GM12891 (cell line): Measurements from ENCODE around the gene BRIP1.

ENCODE experiments used
- DNase-seq: peaks from one replicate; pipeline ENCODE4 v3.0.0; 2011; ENCODE audit warnings: low spot score; ENCODE audit not compliant: insufficient read length
- FAIRE-seq: peaks from 2 replicates; lab custom pipeline; 2011; peaks lifted over from hg19 to GRCh38; lab: Jason Lieb, UNC
- PAX5 ChIP-seq: IDR thresholded peaks from 2 replicates; pipeline ENCODE4 v1.6.1; 2011; ENCODE audit warnings: low read length, moderate library complexity, mild to moderate bottlenecking; ENCODE audit not compliant: insufficient read depth, severe bottlenecking
- POLR2A ChIP-seq: IDR thresholded peaks from 2 replicates; pipeline ENCODE4 v1.6.1; 2011; ENCODE audit warnings: low read depth, low read length, control low read depth
- POLR2AphosphoS5 ChIP-seq: IDR thresholded peaks from 2 replicates; pipeline ENCODE4 v1.6.1; 2011; ENCODE audit warnings: low read depth, low read length, control low read depth
- POU2F2 ChIP-seq: IDR thresholded peaks from 2 replicates; pipeline ENCODE4 v1.6.1; 2011; ENCODE audit warnings: low read depth, mild to moderate bottlenecking, control low read depth, low read length, moderate library complexity
- SPI1 ChIP-seq: IDR thresholded peaks from 2 replicates; pipeline ENCODE4 v1.6.1; 2011; ENCODE audit warnings: low read depth, low read length, control low read depth
- TAF1 ChIP-seq: IDR thresholded peaks from 2 replicates; pipeline ENCODE4 v1.6.1; 2011; ENCODE audit warnings: low read depth, low read length, control low read depth

The BRIP1 gene

GRCh38 chr17:61816538-61816937 lies 46.8 kb downstream of the BRIP1 start:
- DNase-seq: no peak

DNA sequence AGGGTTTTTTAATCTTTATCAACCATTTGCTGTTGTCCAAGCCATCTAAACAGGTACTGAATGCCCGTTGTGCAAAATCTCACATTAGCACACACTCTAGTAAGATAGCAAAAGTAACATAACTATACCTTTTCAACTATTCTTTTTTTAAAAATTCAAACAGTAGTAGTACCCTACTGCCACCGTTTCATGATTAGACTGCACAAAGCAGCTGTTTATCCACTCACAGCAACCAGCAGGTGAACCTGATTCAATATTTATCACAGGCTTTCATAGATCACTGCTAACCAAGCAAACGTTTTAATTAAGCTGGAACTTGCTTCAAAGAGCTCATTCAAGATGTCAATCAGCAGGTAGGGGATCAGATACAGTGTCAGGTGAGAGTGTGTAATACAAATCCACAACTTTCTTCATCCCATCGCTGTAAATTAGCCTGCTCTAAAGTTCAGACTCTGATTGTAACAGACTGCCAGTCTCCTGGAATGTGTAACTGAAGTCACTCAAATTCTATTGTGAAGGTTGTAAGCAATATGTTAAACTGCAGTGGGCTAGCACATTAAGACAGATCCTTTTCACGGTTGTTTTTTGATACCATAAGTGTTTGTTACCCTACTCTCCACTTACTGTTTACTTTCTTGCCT lies 47.3 kb downstream of the BRIP1 start:
- no peak for TF ChIP-seq POLR2AphosphoS5
- TF ChIP-seq POU2F2: no peak
- no peak for TF ChIP-seq TAF1
- no peak for TF ChIP-seq PAX5
- no peak for TF ChIP-seq SPI1
- TF ChIP-seq POLR2A: no peak
- DNase-seq (no peak), FAIRE-seq (peak; percentile 73)

More at GRCh38 chr17:61816538-61816937, 46.8 kb downstream of the BRIP1 start:
- peak; percentile 88 for TF ChIP-seq SPI1
- TF ChIP-seq POLR2A: no peak
- no peak for FAIRE-seq

DNA sequence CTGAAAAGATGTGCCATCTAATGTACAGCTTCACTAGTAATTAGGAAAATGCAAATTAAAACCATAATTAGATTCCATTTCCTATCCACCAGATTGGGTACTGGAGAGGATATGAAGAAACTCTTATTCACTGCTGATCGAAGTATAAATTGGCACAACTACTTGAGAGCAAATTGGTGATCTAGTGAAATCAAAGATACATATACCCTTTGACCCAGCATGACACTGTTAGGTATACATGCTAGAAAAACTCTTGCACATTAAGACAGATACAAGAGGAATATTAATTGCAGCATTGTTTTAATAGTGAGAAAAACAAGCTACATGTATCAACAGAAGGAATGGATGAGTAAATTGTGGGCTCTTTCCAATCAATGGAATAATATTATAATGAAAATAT lies 48.8 kb downstream of the BRIP1 start:
- DNase-seq (no peak), FAIRE-seq (no peak)
- TF ChIP-seq POU2F2 (no peak), POLR2AphosphoS5 (no peak), TAF1 (no peak), SPI1 (no peak), PAX5 (no peak), POLR2A (no peak)

DNA sequence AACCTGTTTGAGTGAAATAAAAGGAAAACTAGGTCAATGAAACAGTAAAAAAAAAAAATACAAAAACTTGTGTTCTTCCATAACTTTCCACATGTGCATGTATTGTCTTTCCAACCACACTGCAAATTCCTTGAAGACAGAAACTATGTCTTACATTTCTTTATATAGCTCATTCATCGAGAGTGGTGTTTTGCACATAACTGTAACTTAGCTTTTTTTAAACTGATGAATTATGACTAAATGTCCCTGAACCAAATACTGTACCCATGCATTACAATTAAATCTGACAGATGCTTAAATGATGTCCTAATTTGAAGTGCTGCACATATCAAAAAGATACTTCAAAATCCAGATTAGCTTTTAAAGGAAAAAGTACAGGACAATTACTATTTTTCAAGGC lies 50.1 kb downstream of the BRIP1 start:
- FAIRE-seq (peak; percentile 9), DNase-seq (no peak)
- TF ChIP-seq POLR2AphosphoS5 (no peak), POLR2A (no peak), PAX5 (no peak), TAF1 (no peak), POU2F2 (no peak), SPI1 (no peak)

- DNase-seq: no peak
- FAIRE-seq: no peak
- TF ChIP-seq POLR2A (no peak), PAX5 (no peak), POLR2AphosphoS5 (no peak), TAF1 (no peak), SPI1 (no peak), POU2F2 (no peak)
These were observed 50.6 kb downstream of the BRIP1 start for GRCh38 chr17:61812747-61813146.

GRCh38 chr17:61809816-61810392 lies 53.4 kb downstream of the BRIP1 start:
- DNase-seq (no peak), FAIRE-seq (no peak)
- TF ChIP-seq SPI1 (no peak), POLR2AphosphoS5 (no peak), POLR2A (no peak), PAX5 (no peak), POU2F2 (no peak), TAF1 (no peak)

- no peak for TF ChIP-seq POLR2A
- TF ChIP-seq POLR2AphosphoS5: no peak
- TF ChIP-seq POU2F2: no peak
- TF ChIP-seq TAF1: no peak
- TF ChIP-seq SPI1: no peak
- TF ChIP-seq PAX5: no peak
- FAIRE-seq (no peak), DNase-seq (no peak)
These were observed 54.9 kb downstream of the BRIP1 start for GRCh38 chr17:61808442-61808841.

GRCh38 chr17:61806936-61807335 lies 56.4 kb downstream of the BRIP1 start:
- FAIRE-seq (no peak), DNase-seq (no peak)
- TF ChIP-seq POLR2A (no peak), POLR2AphosphoS5 (no peak)

- no peak for DNase-seq
- peak; percentile 28 for FAIRE-seq
- no peak for TF ChIP-seq POU2F2
- no peak for TF ChIP-seq TAF1
- TF ChIP-seq SPI1: no peak
- TF ChIP-seq POLR2A: no peak
- TF ChIP-seq POLR2AphosphoS5: no peak
- no peak for TF ChIP-seq PAX5
These were observed 57.1 kb downstream of the BRIP1 start for GRCh38 chr17:61806081-61806828.
